ENCODE data around the gene CHCHD6.

CHCHD6 gene

DNA sequence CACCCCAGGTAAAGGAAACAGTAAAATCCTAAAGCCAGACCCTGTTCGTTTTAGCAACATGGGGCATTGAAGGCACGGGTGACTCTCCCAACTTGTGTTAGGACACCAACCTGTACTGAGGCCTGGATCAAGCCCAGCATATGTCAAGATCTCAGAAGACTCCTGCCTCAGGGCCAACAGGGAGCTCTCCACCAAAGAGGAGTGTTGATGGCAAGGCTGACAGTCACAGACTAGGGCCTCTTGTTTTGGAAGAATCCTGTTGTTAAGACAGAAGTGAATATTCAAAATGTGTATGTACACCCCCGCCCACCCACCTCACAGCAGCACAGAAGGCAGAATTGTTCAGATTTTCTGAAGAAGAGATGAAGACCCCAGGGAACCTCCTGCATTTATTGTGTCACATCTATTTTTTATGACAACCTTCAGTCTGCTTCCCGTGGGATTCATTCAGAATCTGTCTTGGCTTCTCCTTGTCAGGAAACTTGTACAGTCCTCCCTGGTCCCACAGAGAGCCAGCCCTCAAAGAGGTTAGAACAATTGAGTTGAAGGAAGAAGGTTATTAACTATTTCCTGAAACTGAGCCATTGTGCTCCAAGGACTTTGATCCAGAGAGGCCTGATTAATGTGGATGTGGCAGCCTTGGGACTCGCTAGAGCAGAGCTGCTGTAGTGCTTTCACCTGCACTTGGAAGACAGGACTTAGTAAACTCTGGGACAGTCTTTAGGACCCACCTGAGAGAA is 217.2 kb downstream of the CHCHD6 start:
- H3K4me1 ChIP-seq (ENCODE audit: control insufficient read depth in 2 of 2, insufficient read depth in 1 of 2, low read depth in 1 of 2, low read length in 2 of 2) = peaks cover 2 to 7% of the 10 kb centered on the region in 2 donors
- H3K23ac ChIP-seq (ENCODE audit: low read depth, low read length, poor library complexity) = no peak overlapping the region
- H2BK15ac ChIP-seq (ENCODE audit: low read length) = no peak overlapping the region
- no peak overlapping the region for H3K4ac ChIP-seq (ENCODE audit: low read length)
- H3K9me3 ChIP-seq (replicated peaks in 1 of 2; ENCODE audit: control insufficient read depth in 2 of 2, insufficient read depth in 1 of 2, low read depth in 1 of 2, low read length in 2 of 2) = peaks cover 3 to 13% of the 10 kb centered on the region in 2 donors
- H2BK120ac ChIP-seq (ENCODE audit: low read depth, low read length) = no peak overlapping the region
- H3K36me3 ChIP-seq (replicated peaks in 1 of 2; ENCODE audit: control insufficient read depth in 2 of 2, insufficient read depth in 2 of 2, low read length in 2 of 2) = peaks cover 0 to 4% of the 10 kb centered on the region in 2 donors
- H3K79me1 ChIP-seq (ENCODE audit: low read depth, low read length) = no peaks in the 10 kb centered on the region
- no peak for DNase-seq (ENCODE audit: low spot score)
- no peak overlapping the region for H3K18ac ChIP-seq (ENCODE audit: low read length)
- H4K91ac ChIP-seq (ENCODE audit: low read depth, low read length, poor library complexity) = no peak overlapping the region
- H2AFZ ChIP-seq (ENCODE audit: low read length) = no peak overlapping the region
- no peaks in the 10 kb centered on the region for H3K27me3 ChIP-seq (ENCODE audit: control insufficient read depth in 3 of 3, insufficient read depth in 3 of 3, low read depth in 1 of 3, low read length in 3 of 3)
- H2BK12ac ChIP-seq (ENCODE audit: low read length) = no peak overlapping the region
- no CpG with 5 or more reads among the region's 5 CpGs for WGBS, 2 donors (ENCODE audit: extremely low coverage in 2 of 2, insufficient read length in 2 of 2, insufficient replicate concordance in 1 of 2)
- no peak overlapping the region for H3K4me3 ChIP-seq (ENCODE audit: low read length in 2 of 2)
- H3K9ac ChIP-seq (ENCODE audit: low read depth, low read length, poor library complexity) = no peak overlapping the region
- H4K8ac ChIP-seq (ENCODE audit: low read depth, low read length) = no peak overlapping the region
- no peak overlapping the region for H3K14ac ChIP-seq (ENCODE audit: low read length)
- H3K27ac ChIP-seq (replicated peaks; ENCODE audit: low read length) = peak overlapping the region; percentile 1
- no peak overlapping the region for H2AK5ac ChIP-seq (ENCODE audit: low read depth, low read length)
- H2BK5ac ChIP-seq (ENCODE audit: low read length) = no peak overlapping the region
- H3K4me2 ChIP-seq (ENCODE audit: insufficient read depth, low read length, poor library complexity, severe bottlenecking) = no peak overlapping the region

DNA sequence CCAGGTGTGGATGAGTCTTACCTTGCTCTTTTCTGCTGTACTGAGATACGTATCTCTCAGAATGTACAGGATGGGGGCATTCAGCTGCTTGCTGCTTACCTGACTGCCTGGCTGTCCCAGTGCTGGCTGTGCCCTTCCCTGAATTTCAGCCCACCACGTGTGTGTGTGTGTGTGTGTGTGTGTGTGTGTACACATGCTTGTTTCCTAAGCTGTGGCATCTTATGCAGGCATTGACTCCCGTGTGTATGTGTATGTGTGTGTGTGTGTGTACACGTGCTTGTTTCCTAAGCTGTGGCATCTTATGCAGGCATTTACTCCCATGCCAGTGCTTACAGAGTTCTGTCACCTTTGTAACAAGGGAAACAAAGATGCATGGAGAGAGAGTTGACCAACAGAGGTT is 218.4 kb downstream of the CHCHD6 start:
- Histone ChIP-seq H3K36me3 (replicated peaks in 1 of 2; ENCODE audit: control insufficient read depth in 2 of 2, insufficient read depth in 2 of 2, low read length in 2 of 2) (no peaks in the 10 kb centered on the region), H3K23ac (ENCODE audit: low read depth, low read length, poor library complexity) (no peak overlapping the region), H3K79me1 (ENCODE audit: low read depth, low read length) (no peaks in the 10 kb centered on the region), H3K18ac (ENCODE audit: low read length) (no peak overlapping the region), H4K8ac (ENCODE audit: low read depth, low read length) (peak overlapping the region; percentile 56), H2BK120ac (ENCODE audit: low read depth, low read length) (no peak overlapping the region), H2AFZ (ENCODE audit: low read length) (no peak overlapping the region), H3K9ac (ENCODE audit: low read depth, low read length, poor library complexity) (peak overlapping the region; percentile 57), H3K9me3 (replicated peaks in 1 of 2; ENCODE audit: control insufficient read depth in 2 of 2, insufficient read depth in 1 of 2, low read depth in 1 of 2, low read length in 2 of 2) (peaks cover 3 to 13% of the 10 kb centered on the region in 2 donors), H3K27ac (replicated peaks; ENCODE audit: low read length) (no peak overlapping the region), H3K4me1 (ENCODE audit: control insufficient read depth in 2 of 2, insufficient read depth in 1 of 2, low read depth in 1 of 2, low read length in 2 of 2) (peaks cover 7% of the 10 kb centered on the region in 2 donors), H2BK15ac (ENCODE audit: low read length) (no peak overlapping the region), H3K14ac (ENCODE audit: low read length) (no peak overlapping the region), H2BK12ac (ENCODE audit: low read length) (no peak overlapping the region), H2BK5ac (ENCODE audit: low read length) (no peak overlapping the region), H3K4ac (ENCODE audit: low read length) (no peak overlapping the region), H3K4me2 (ENCODE audit: insufficient read depth, low read length, poor library complexity, severe bottlenecking) (no peak overlapping the region), H3K4me3 (ENCODE audit: low read length in 2 of 2) (no peak overlapping the region), H3K27me3 (ENCODE audit: control insufficient read depth in 3 of 3, insufficient read depth in 3 of 3, low read depth in 1 of 3, low read length in 3 of 3) (no peaks in the 10 kb centered on the region), H2AK5ac (ENCODE audit: low read depth, low read length) (no peak overlapping the region), H4K91ac (ENCODE audit: low read depth, low read length, poor library complexity) (no peak overlapping the region)
- no peak for DNase-seq (ENCODE audit: low spot score)
- WGBS, 2 donors (ENCODE audit: extremely low coverage in 2 of 2, insufficient read length in 2 of 2, insufficient replicate concordance in 1 of 2) = no CpG with 5 or more reads among the region's 4 CpGs

DNA sequence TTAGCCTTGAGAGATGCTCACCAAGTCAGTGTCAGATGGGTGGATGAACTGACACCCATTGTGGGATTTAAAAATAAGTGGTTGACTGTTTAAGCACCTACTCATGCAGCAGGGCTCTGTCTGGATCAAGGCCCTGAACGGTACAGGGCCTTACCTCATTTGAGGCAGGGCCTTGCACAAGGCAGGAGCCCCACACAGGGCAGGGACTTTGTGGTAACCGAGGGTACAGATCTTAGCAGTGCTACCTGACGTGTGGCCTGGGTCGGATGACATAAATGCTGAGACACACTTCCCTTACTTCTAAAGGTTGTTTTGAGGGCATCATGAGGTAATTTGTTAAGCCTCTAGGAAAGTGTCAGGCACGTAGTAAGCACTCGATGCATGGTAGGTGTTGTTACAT is 219.4 kb downstream of the CHCHD6 start:
- Histone ChIP-seq H3K9me3 (replicated peaks in 1 of 2; ENCODE audit: control insufficient read depth in 2 of 2, insufficient read depth in 1 of 2, low read depth in 1 of 2, low read length in 2 of 2) (peaks cover 3 to 13% of the 10 kb centered on the region in 2 donors), H2AK5ac (ENCODE audit: low read depth, low read length) (no peak overlapping the region), H3K36me3 (replicated peaks in 1 of 2; ENCODE audit: control insufficient read depth in 2 of 2, insufficient read depth in 2 of 2, low read length in 2 of 2) (no peaks in the 10 kb centered on the region), H3K4me1 (ENCODE audit: control insufficient read depth in 2 of 2, insufficient read depth in 1 of 2, low read depth in 1 of 2, low read length in 2 of 2) (peaks cover 7 to 10% of the 10 kb centered on the region in 2 donors), H3K27me3 (ENCODE audit: control insufficient read depth in 3 of 3, insufficient read depth in 3 of 3, low read depth in 1 of 3, low read length in 3 of 3) (no peaks in the 10 kb centered on the region), H3K4me2 (ENCODE audit: insufficient read depth, low read length, poor library complexity, severe bottlenecking) (no peak overlapping the region), H4K8ac (ENCODE audit: low read depth, low read length) (no peak overlapping the region), H3K27ac (replicated peaks; ENCODE audit: low read length) (no peak overlapping the region), H3K18ac (ENCODE audit: low read length) (no peak overlapping the region), H3K4ac (ENCODE audit: low read length) (no peak overlapping the region), H2BK120ac (ENCODE audit: low read depth, low read length) (no peak overlapping the region), H4K91ac (ENCODE audit: low read depth, low read length, poor library complexity) (no peak overlapping the region), H3K4me3 (ENCODE audit: low read length in 2 of 2) (no peak overlapping the region), H2BK5ac (ENCODE audit: low read length) (no peak overlapping the region), H3K14ac (ENCODE audit: low read length) (no peak overlapping the region), H2BK12ac (ENCODE audit: low read length) (no peak overlapping the region), H2BK15ac (ENCODE audit: low read length) (no peak overlapping the region), H3K9ac (ENCODE audit: low read depth, low read length, poor library complexity) (no peak overlapping the region), H2AFZ (ENCODE audit: low read length) (no peak overlapping the region), H3K23ac (ENCODE audit: low read depth, low read length, poor library complexity) (no peak overlapping the region), H3K79me1 (ENCODE audit: low read depth, low read length) (no peaks in the 10 kb centered on the region)
- DNase-seq (ENCODE audit: low spot score) = no peak
- WGBS, 2 donors (ENCODE audit: extremely low coverage in 2 of 2, insufficient read length in 2 of 2, insufficient replicate concordance in 1 of 2) = no CpG with 5 or more reads among the region's 6 CpGs

DNA sequence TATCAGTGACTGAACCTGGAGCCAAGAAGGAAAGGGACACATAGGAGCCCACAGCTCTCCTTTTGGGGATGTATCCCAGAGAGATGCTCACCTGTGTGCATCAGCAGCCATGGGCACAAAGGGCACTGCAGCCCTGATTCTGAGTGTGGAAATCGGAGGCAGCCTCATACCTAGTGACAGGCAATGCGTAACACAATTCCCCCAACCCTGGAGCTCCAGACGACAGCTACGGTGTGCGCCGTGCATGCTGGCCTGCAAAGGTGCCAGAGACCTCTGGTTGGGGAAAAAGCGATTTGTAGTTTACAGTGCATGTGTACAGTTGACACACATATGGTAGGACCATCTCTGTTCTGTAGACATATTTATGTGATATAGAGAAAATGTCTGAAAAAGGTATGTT is 219.9 kb downstream of the CHCHD6 start:
- no peak overlapping the region for H2BK120ac ChIP-seq (ENCODE audit: low read depth, low read length)
- H2AFZ ChIP-seq (ENCODE audit: low read length) = no peak overlapping the region
- H3K4me2 ChIP-seq (ENCODE audit: insufficient read depth, low read length, poor library complexity, severe bottlenecking) = no peak overlapping the region
- no peak overlapping the region for H4K91ac ChIP-seq (ENCODE audit: low read depth, low read length, poor library complexity)
- no peak overlapping the region for H2BK12ac ChIP-seq (ENCODE audit: low read length)
- no peak overlapping the region for H4K8ac ChIP-seq (ENCODE audit: low read depth, low read length)
- H3K4me3 ChIP-seq (ENCODE audit: low read length in 2 of 2) = no peak overlapping the region
- H3K9me3 ChIP-seq (replicated peaks in 1 of 2; ENCODE audit: control insufficient read depth in 2 of 2, insufficient read depth in 1 of 2, low read depth in 1 of 2, low read length in 2 of 2) = peaks cover 3 to 13% of the 10 kb centered on the region in 2 donors
- no peak overlapping the region for H2BK5ac ChIP-seq (ENCODE audit: low read length)
- no peaks in the 10 kb centered on the region for H3K79me1 ChIP-seq (ENCODE audit: low read depth, low read length)
- H2BK15ac ChIP-seq (ENCODE audit: low read length) = no peak overlapping the region
- WGBS, 2 donors (ENCODE audit: extremely low coverage in 2 of 2, insufficient read length in 2 of 2, insufficient replicate concordance in 1 of 2) = no CpG with 5 or more reads among the region's 7 CpGs
- no peaks in the 10 kb centered on the region for H3K36me3 ChIP-seq (replicated peaks in 1 of 2; ENCODE audit: control insufficient read depth in 2 of 2, insufficient read depth in 2 of 2, low read length in 2 of 2)
- no peak overlapping the region for H3K27ac ChIP-seq (replicated peaks; ENCODE audit: low read length)
- H3K4me1 ChIP-seq (ENCODE audit: control insufficient read depth in 2 of 2, insufficient read depth in 1 of 2, low read depth in 1 of 2, low read length in 2 of 2) = peaks cover 7 to 10% of the 10 kb centered on the region in 2 donors
- no peak overlapping the region for H2AK5ac ChIP-seq (ENCODE audit: low read depth, low read length)
- H3K18ac ChIP-seq (ENCODE audit: low read length) = no peak overlapping the region
- H3K9ac ChIP-seq (ENCODE audit: low read depth, low read length, poor library complexity) = no peak overlapping the region
- H3K23ac ChIP-seq (ENCODE audit: low read depth, low read length, poor library complexity) = no peak overlapping the region
- H3K4ac ChIP-seq (ENCODE audit: low read length) = no peak overlapping the region
- no peak for DNase-seq (ENCODE audit: low spot score)
- H3K27me3 ChIP-seq (ENCODE audit: control insufficient read depth in 3 of 3, insufficient read depth in 3 of 3, low read depth in 1 of 3, low read length in 3 of 3) = no peaks in the 10 kb centered on the region
- no peak overlapping the region for H3K14ac ChIP-seq (ENCODE audit: low read length)
